HFF-Myc (cell line): ENCODE results near the gene LRFN5.
"Not testable (repeated sequence)": the region's sequence is repeated elsewhere in the genome, so short reads cannot be mapped to it uniquely, and the experiment has no call there.

Experiments
- DNase-seq: peaks from one replicate; pipeline ENCODE4 v3.0.0-alpha.2; 2011; ENCODE audit warnings: low read depth; ENCODE audit errors: extremely low read depth
- H3K4me3 ChIP-seq: replicated peaks from 2 replicates; pipeline ENCODE4 v1.5.1; 2011; ENCODE audit warnings: low read depth, mild to moderate bottlenecking, control low read depth, low read length
- TF ChIP-seq, protein P1 (sequence below): IDR thresholded peaks from 2 replicates; pipeline ENCODE4 v1.5.1; 2012; ENCODE audit warnings: mild to moderate bottlenecking, low read depth, low read length, control low read depth; ENCODE audit errors: missing control alignments

LRFN5 gene

DNA sequence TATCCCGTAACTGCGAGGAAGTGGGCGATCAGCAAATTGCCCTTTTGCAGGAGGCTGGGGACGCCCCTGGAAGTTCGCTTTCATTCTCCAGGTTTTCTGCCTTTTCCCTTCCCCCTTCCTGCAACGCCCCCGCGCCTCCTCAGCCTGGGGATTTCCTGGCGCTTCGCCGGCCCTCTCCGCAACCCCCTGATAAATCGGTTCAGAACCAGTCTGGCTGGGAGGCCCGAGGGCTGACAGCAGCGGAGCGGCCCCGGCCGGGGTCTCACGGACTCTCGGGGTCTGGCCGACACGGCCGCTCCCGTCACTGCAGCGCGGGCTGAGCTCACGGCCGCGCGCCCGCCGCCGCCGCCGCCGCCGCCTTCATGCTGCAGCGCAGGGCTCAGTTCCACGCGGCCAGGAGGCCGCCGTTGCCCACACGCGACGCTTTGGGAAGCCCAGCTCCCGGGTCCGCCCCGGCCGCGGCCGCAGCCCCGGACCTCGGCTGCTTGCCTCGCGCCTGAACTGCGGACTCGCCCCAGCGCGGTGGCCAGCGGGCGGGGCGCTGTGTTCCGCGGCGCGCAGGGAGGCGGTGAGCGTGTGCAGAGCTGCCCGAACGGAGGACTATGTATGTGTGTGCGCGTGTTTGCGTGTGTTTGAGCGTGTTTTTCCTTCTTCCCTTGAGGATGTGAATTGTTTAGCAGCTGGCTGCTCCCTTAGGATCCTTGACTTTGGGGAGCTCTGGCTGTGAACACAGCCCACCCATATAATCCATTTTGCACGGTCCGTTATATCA is at the start of gene LRFN5:
Gene LRFN5 (plus strand): TSS at position 345 of the 772 bp plus-strand sequence.
- TF ChIP-seq, protein P1, sequence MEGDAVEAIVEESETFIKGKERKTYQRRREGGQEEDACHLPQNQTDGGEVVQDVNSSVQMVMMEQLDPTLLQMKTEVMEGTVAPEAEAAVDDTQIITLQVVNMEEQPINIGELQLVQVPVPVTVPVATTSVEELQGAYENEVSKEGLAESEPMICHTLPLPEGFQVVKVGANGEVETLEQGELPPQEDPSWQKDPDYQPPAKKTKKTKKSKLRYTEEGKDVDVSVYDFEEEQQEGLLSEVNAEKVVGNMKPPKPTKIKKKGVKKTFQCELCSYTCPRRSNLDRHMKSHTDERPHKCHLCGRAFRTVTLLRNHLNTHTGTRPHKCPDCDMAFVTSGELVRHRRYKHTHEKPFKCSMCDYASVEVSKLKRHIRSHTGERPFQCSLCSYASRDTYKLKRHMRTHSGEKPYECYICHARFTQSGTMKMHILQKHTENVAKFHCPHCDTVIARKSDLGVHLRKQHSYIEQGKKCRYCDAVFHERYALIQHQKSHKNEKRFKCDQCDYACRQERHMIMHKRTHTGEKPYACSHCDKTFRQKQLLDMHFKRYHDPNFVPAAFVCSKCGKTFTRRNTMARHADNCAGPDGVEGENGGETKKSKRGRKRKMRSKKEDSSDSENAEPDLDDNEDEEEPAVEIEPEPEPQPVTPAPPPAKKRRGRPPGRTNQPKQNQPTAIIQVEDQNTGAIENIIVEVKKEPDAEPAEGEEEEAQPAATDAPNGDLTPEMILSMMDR = no peak
- H3K4me3 ChIP-seq = peak within 1 kb of the TSS; percentile 47
- DNase-seq = no peak

DNA sequence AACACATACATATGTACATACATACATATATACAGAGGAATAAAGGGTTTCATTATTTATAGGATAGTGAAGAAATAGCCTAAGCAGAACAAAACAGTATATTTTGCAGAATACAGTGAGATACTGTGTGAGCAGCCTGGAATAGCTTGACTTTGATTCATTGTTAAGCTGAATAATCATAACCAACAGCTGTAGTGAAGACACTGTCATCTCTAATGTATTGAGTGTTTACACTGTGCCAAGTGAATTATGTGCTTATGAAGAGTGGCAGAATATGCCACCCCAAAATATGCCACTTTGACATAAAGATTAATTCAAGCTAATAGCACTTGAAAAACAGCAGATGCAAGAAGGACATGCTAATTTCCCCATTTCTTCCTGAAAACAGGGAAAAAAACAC is 48.2 kb upstream of the LRFN5 start:
- TF ChIP-seq, protein P1 = no peak
- no peak overlapping the region for H3K4me3 ChIP-seq
- no peak for DNase-seq

DNA sequence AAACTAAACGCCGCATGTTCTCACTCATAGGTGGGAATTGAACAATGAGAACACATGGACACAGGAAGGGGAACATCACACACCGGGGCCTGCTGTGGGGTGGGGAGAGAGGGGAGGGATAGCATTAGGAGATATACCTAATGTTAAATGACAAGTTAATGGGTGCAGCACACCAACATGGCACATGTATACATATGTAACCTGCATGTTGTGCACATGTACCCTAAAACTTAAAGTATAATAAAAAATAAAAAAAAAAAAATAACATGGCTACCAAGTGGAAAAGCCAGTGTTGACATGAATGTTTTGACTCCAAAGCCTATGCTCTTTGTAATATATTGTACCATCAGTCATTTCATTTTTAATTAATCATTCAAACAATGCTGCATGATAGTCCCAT is 39.8 kb upstream of the LRFN5 start:
- not testable (repeated sequence) for DNase-seq

DNA sequence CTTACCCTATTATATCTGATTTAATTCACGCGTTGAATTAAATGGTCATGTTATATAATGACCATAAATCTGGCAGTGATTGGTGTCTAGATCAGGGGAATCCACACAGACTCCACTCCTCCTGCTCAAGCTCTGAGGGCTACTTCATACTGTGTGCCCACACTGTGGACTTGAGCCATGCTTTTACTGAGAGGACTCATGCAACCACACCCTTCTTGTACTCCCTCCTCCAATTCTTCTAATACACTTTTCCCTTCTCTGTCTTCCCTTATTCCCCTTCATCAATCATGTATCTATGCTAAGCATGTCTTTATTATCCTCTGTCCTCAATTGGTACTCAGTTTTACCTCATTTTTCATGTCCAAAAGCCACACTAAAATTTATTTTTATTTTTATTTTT is 37.7 kb upstream of the LRFN5 start:
- DNase-seq = no peak
- H3K4me3 ChIP-seq = no peak overlapping the region
- TF ChIP-seq, protein P1 = no peak

More for the DNA sequence above, 39.8 kb upstream of the LRFN5 start:
- not testable (repeated sequence) for H3K4me3 ChIP-seq

DNA sequence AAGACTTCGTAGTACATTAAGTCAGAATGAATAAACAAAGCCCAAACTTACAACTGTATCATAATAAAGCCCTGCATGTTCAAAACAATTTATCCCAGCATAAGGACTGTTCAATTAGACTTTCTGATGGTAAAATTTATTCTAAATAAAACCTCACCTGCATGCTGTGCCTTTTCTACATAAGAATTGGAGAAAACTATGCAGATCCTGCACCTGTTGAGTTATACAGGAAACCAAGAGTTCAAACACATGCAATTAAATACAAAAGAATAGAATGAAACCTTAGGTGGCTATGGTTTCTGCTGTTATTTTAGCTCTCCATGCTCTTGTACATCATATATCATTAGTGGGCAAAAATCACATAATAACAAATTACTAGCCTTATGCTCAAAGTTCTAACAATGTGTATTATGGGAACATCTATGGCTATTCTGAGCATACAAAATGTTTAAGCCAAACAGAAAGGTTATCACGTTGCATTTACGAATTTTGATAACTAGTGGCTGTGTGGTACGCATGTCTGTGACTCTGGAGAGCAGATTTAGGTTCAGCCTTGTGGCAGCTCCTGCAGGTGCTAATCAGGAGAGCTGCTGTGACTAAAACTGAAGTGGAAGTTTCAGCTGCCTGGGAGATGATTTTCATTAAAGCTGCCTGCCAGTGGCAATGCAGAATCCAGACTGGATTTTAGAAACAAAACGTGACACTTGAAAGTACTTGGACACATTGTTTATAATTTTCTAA is 36.1 kb upstream of the LRFN5 start:
- TF ChIP-seq, protein P1 = no peak
- no peak overlapping the region for H3K4me3 ChIP-seq
- DNase-seq = no peak

DNA sequence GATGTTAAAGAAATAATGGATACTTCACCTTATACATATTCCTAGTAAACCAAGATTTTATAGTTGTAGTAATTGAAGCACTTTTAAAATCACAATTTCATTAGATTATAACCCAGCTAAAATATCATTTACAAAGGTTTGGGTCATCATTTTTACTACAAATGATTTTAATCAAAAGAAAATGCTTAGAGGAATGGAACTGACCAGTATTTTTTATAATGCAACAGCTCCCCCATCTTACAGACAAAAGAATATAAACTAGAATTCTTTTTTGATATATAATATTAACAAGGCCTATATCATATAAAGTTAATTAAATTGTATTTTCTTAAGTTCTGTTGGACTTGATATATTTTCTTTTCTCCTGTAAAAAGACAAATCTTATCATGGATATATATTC is 20.4 kb upstream of the LRFN5 start:
- DNase-seq = no peak
- H3K4me3 ChIP-seq = no peak overlapping the region
- TF ChIP-seq, protein P1 = no peak

DNA sequence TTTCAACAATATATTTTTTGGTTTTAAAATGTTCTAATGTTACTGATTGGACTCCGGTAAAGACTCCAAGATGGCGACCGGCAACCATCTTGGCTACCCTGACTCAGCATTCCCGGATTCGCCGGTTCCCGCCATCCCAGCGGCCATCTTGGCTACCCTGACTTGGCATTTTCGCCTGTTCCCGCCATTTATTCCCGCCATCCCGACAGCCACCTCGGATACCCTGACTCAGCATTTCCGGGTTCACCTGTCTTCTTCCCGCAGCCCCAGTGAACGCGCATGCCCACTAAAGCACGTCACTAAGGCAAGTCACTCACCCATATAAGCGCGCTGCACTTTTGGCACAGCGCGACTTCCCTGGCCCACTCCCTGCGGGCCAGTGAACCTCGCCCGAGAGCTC is 9.0 kb upstream of the LRFN5 start:
- H3K4me3 ChIP-seq = no peak overlapping the region
- TF ChIP-seq, protein P1 = no peak

DNA sequence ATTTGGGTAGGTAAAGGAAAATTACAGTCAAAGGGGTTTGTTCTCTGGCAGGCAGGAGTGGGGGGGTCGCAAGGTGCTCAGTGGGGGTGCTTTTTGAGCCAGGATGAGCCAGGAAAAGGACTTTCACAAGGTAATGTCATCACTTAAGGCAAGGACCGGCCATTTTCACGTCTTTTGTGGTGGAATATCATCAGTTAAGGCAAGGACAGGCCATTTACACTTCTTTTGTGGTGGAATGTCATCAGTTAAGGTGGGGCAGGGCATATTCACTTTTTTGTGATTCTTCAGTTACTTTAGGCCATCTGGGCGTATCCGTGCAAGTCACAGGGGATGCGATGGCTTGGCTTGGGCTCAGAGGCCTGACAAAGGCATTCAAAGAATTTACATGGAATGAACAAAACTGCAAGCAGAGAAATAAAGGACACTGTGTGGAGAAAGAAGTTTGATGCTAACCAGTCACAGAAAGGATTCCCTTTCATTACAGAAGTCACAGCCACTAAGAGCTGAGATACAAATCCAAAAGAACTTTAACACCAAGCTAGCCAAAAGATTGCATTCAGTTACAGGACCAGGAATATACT is 6.8 kb upstream of the LRFN5 start:
- not testable (repeated sequence) for H3K4me3 ChIP-seq, DNase-seq

More for the DNA sequence above, 9.0 kb upstream of the LRFN5 start:
- no peak for DNase-seq
